ENCODE measurements around the gene DMTF1.

The DMTF1 gene

DNA sequence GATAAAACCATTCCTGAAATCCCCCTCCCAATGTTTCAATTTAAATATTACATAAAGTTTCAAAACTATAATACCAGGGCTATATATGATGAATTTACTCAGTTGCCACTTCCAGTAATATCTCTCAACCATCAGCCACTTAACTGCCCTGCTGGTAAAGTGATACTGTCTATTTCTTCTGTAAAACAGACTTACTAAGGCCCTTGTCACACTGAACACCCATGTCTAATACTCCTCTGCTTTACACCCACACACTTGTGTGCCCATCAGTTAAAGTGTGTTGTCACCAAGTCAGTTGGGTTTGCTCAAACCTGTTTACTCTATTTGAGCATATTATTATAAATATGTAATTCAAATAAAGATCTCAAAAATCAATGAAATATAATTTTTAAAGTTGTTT lies 29.1 kb upstream of the DMTF1 start:
- no peak overlapping the region for H3K4me3 ChIP-seq (ENCODE audit: low read depth in 1 of 2, low read length in 1 of 2)
- H3K27ac ChIP-seq: no peak overlapping the region
- H3K9me3 ChIP-seq: no peaks in the 10 kb centered on the region
- TF ChIP-seq, protein P1, sequence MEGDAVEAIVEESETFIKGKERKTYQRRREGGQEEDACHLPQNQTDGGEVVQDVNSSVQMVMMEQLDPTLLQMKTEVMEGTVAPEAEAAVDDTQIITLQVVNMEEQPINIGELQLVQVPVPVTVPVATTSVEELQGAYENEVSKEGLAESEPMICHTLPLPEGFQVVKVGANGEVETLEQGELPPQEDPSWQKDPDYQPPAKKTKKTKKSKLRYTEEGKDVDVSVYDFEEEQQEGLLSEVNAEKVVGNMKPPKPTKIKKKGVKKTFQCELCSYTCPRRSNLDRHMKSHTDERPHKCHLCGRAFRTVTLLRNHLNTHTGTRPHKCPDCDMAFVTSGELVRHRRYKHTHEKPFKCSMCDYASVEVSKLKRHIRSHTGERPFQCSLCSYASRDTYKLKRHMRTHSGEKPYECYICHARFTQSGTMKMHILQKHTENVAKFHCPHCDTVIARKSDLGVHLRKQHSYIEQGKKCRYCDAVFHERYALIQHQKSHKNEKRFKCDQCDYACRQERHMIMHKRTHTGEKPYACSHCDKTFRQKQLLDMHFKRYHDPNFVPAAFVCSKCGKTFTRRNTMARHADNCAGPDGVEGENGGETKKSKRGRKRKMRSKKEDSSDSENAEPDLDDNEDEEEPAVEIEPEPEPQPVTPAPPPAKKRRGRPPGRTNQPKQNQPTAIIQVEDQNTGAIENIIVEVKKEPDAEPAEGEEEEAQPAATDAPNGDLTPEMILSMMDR (IDR thresholded peaks at IDR 0.05): no peak
- H3K4me1 ChIP-seq (ENCODE audit: control insufficient read depth in 1 of 2, insufficient read depth in 1 of 2, low read depth in 1 of 2, low read length in 1 of 2): no peaks in the 10 kb centered on the region
- H3K36me3 ChIP-seq: no peaks in the 10 kb centered on the region
- H3K27me3 ChIP-seq: no peaks in the 10 kb centered on the region

DNA sequence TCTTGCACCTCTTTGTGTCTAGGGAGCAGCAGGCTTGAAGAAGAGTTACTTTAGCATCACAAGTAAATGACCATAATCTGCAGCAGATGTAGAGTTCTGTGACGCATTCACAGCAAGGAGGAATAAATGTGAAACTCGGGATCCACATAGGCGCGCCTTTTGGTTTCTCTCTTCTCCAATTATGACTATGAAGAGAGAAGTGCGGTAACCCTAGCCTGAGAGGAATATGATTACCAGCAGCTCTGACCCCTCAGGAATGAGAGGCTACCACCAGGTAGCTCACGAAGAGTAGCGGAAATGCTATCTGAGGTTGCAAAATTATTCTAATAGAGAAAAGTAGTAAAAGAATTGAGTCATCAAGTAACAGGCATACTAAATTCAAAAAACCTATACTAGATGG lies 25.2 kb upstream of the DMTF1 start:
- H3K9me3 ChIP-seq: no peaks in the 10 kb centered on the region
- H3K27me3 ChIP-seq: no peaks in the 10 kb centered on the region
- H3K4me3 ChIP-seq (ENCODE audit: low read depth in 1 of 2, low read length in 1 of 2): no peak overlapping the region
- TF ChIP-seq, protein P1 (IDR thresholded peaks at IDR 0.05): no peak
- no peak overlapping the region for H3K27ac ChIP-seq
- no peaks in the 10 kb centered on the region for H3K4me1 ChIP-seq (ENCODE audit: control insufficient read depth in 1 of 2, insufficient read depth in 1 of 2, low read depth in 1 of 2, low read length in 1 of 2)
- H3K36me3 ChIP-seq: no peaks in the 10 kb centered on the region

DNA sequence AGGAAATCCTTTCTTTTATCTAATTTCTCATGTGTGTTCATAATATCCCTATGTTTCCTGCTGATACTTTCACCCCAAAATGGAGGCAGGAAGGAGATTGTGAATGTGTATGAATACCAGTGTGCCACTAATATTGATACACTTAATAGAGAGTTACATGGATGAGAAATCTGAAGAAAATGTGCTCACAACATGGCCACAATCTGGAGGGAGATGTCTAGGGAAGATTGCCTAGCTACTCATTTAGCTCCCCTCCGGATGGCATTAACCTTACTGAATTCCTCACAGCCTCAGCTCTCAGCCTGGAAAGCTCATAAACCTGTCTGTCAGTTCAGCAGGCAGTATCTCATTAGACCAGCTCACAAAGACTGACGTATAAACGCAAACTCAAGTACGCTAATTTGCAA lies 23.4 kb upstream of the DMTF1 start:
- TF ChIP-seq, protein P1 (IDR thresholded peaks at IDR 0.05): no peak
- Histone ChIP-seq H3K9me3 (no peaks in the 10 kb centered on the region), H3K4me3 (ENCODE audit: low read depth in 1 of 2, low read length in 1 of 2) (no peak overlapping the region), H3K27me3 (no peaks in the 10 kb centered on the region), H3K27ac (no peak overlapping the region), H3K4me1 (ENCODE audit: control insufficient read depth in 1 of 2, insufficient read depth in 1 of 2, low read depth in 1 of 2, low read length in 1 of 2) (no peaks in the 10 kb centered on the region), H3K36me3 (no peaks in the 10 kb centered on the region)

DNA sequence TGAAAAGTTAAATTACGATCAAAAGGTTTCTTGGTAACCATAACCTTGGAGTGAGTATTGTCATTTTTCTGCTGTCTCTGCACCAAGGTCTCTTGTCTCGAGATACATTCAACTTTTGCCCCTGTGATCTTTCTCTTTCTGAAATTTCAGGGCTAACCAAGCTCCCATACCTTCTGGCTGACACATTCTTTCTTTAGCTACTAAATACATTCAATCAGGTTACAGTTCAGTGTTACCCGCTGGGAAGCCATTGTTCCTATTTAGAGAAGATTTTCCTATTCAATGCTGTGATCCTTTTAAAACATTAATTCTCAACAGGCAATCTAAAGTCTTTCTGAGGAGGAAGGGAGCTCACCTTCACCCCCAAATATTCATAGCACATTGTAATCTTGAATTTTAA lies 22.9 kb upstream of the DMTF1 start:
- Histone ChIP-seq H3K4me3 (ENCODE audit: low read depth in 1 of 2, low read length in 1 of 2) (no peak overlapping the region), H3K27me3 (no peaks in the 10 kb centered on the region), H3K9me3 (no peaks in the 10 kb centered on the region), H3K27ac (no peak overlapping the region), H3K36me3 (no peaks in the 10 kb centered on the region), H3K4me1 (ENCODE audit: control insufficient read depth in 1 of 2, insufficient read depth in 1 of 2, low read depth in 1 of 2, low read length in 1 of 2) (no peaks in the 10 kb centered on the region)
- TF ChIP-seq, protein P1 (IDR thresholded peaks at IDR 0.05): no peak

DNA sequence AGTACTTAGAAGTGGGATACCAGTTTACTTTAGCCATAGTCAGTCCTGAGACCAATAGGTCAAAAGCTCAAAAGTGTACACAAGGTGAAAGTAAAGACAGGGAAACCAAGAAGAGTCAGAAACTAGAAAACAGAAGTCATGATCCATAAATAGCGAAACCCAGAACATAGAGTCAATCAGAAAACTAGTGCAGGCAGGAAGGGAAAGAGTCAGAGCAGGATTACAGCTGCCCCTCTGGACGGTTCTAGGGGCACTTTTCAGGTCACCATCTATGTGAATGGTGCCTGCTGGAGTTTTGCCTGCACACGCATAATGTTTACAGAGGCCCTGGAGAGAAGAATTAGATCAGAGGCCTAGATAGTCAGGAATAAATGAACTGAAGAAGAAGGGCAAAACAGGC lies 22.4 kb upstream of the DMTF1 start:
- Histone ChIP-seq H3K27ac (no peak overlapping the region), H3K27me3 (no peaks in the 10 kb centered on the region), H3K36me3 (no peaks in the 10 kb centered on the region), H3K9me3 (no peaks in the 10 kb centered on the region), H3K4me1 (ENCODE audit: control insufficient read depth in 1 of 2, insufficient read depth in 1 of 2, low read depth in 1 of 2, low read length in 1 of 2) (no peaks in the 10 kb centered on the region), H3K4me3 (ENCODE audit: low read depth in 1 of 2, low read length in 1 of 2) (no peak overlapping the region)
- TF ChIP-seq, protein P1 (IDR thresholded peaks at IDR 0.05): no peak

DNA sequence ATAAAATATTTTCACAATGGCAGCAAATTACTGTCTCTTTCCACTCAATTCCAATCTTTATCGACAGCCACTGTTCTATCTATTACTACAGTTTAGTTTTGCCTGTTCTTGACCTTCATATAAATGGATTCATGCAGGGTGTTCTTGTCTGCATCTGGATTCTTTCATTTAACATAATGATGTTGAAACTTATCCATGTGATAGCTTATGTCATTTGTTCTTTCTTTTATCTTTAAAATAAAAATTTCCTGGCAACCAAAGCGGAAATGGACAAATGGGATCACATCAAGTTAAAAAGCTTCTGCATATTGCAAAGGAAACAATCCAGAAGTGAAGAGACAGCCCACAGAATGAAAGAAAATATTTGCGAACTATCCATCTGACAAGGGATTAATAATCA lies 20.5 kb upstream of the DMTF1 start:
- Histone ChIP-seq H3K27me3 (no peaks in the 10 kb centered on the region), H3K4me1 (ENCODE audit: control insufficient read depth in 1 of 2, insufficient read depth in 1 of 2, low read depth in 1 of 2, low read length in 1 of 2) (no peaks in the 10 kb centered on the region), H3K9me3 (no peaks in the 10 kb centered on the region), H3K36me3 (no peaks in the 10 kb centered on the region), H3K4me3 (ENCODE audit: low read depth in 1 of 2, low read length in 1 of 2) (no peak overlapping the region), H3K27ac (no peak overlapping the region)
- TF ChIP-seq, protein P1 (IDR thresholded peaks at IDR 0.05): no peak

Data from neutrophil (primary cell).